A549 (cell line): Measurements from ENCODE around the gene OPHN1. TPM values are rescaled to one million over a fixed set of nuclear protein-coding genes. Genes with fewer than 3 reads are reported as not detected.

Experiments used
- ATAC-seq, 2 experiments: fragments of 200-7000 bp in 1 of 2; fragments of >200 bp in 1 of 2; cut with Nextera tagmentation in 1 of 2; cut with Tn5 transposase in 1 of 2; 3 replicates each; pipeline versions ENCODE4 v1.8.0 to v1.9.1; 2018 to 2020; ENCODE audit warnings: mild to moderate bottlenecking in 1 of 2, moderate library complexity in 1 of 2
- CTCF ChIA-PET: fragments of 300-600 bp; sonication (Branson Sonifier 250); formaldehyde crosslinking; extraction: SDS; loops from one replicate; lab custom pipeline; 2021; ENCODE audit warnings: antibody characterized with exemption, inconsistent platforms; lab: Yijun Ruan, JAX
- POLR2A ChIA-PET: fragments of 350-600 bp; formaldehyde crosslinking; extraction: SDS; loops from one replicate; lab custom pipeline; 2021; ENCODE audit warnings: antibody characterized with exemption, inconsistent platforms; lab: Yijun Ruan, JAX
- DNase-seq, 2 experiments: peaks; one replicate each; pipeline versions ENCODE4 v3.0.0 to v3.0.0-alpha.2; 2011 to 2016; ENCODE audit warnings: low read depth in 1 of 2, low spot score in 1 of 2
- FAIRE-seq: peaks from 2 replicates; lab custom pipeline; 2011; peaks lifted over from hg19 to GRCh38; lab: Jason Lieb, UNC
- H3K27ac ChIP-seq, 2 experiments: fragments of >200 bp; sonication (Bioruptor Twin); formaldehyde crosslinking; 3 replicates each; pipeline ENCODE4 v1.5.1; 2016 to 2017
- H3K4me1 ChIP-seq: fragments of >200 bp; sonication (Bioruptor Twin); formaldehyde crosslinking; 3 replicates; pipeline ENCODE4 v1.6.1; 2016
- H3K4me2 ChIP-seq: fragments of >200 bp; sonication (Bioruptor Twin); formaldehyde crosslinking; 3 replicates; pipeline ENCODE4 v1.6.1; 2016
- H3K4me3 ChIP-seq: fragments of >200 bp; sonication (Bioruptor Twin); formaldehyde crosslinking; 3 replicates; pipeline ENCODE4 v1.5.1; 2016
- H3K9me3 ChIP-seq: fragments of >200 bp; sonication (Bioruptor Twin); formaldehyde crosslinking; 3 replicates; pipeline ENCODE4 v1.6.1; 2016
- BCL3 ChIP-seq: fragments of >200 bp; sonication (Bioruptor Twin); formaldehyde crosslinking; IDR thresholded peaks from 3 replicates; pipeline ENCODE4 v1.6.1; 2016
- BHLHE40 ChIP-seq: IDR thresholded peaks from 2 replicates; pipeline ENCODE4 v1.6.1; 2012; ENCODE audit warnings: low read depth, low read length, inconsistent platforms
- CBX8 ChIP-seq: fragments of 200-600 bp; sonication (generic); IDR thresholded peaks from 2 replicates; pipeline ENCODE4 v1.6.1; 2016
- CHD2 ChIP-seq: fragments of 150-350 bp; IDR thresholded peaks from 2 replicates; pipeline ENCODE4 v1.6.1; 2014; ENCODE audit warnings: low read length; ENCODE audit not compliant: partially characterized antibody
- CTCF ChIP-seq: fragments of >200 bp; sonication (Bioruptor Twin); formaldehyde crosslinking; IDR thresholded peaks from 3 replicates; pipeline ENCODE4 v1.5.1; 2016
- GATA3 ChIP-seq: IDR thresholded peaks from 2 replicates; pipeline ENCODE4 v1.6.1; 2012; ENCODE audit warnings: borderline replicate concordance
- HDAC2 ChIP-seq: fragments of 200-600 bp; sonication (generic); IDR thresholded peaks from 2 replicates; pipeline ENCODE4 v1.6.1; 2016
- HEYL ChIP-seq: fragments of 250-450 bp; sonication (Bioruptor Pico); IDR thresholded peaks from 2 replicates; pipeline ENCODE4 v1.8.0; 2021; ENCODE audit warnings: mild to moderate bottlenecking, moderate library complexity
- HMGXB4 ChIP-seq: fragments of 250-450 bp; sonication (Bioruptor Pico); IDR thresholded peaks from 2 replicates; pipeline ENCODE4 v1.5.0; 2021; ENCODE audit warnings: mild to moderate bottlenecking, moderate library complexity, borderline replicate concordance
- HOXA7 ChIP-seq: fragments of 250-450 bp; sonication (Bioruptor Pico); IDR thresholded peaks from 2 replicates; pipeline ENCODE4 v1.5.0; 2020; ENCODE audit warnings: mild to moderate bottlenecking, moderate library complexity
- JUN ChIP-seq, 2 experiments: fragments of >200 bp; sonication (Bioruptor Twin); formaldehyde crosslinking; IDR thresholded peaks; 2 replicates in 1 of 2; 3 replicates in 1 of 2; pipeline ENCODE4 v1.6.1; 2016 to 2017
- MAZ ChIP-seq: fragments of 150-350 bp; IDR thresholded peaks from 2 replicates; pipeline ENCODE4 v1.6.1; 2014; ENCODE audit warnings: antibody characterized with exemption, low read depth, low read length, borderline replicate concordance
- PBX3 ChIP-seq: IDR thresholded peaks from 2 replicates; pipeline ENCODE4 v1.6.1; 2012
- PHF8 ChIP-seq: fragments of 200-600 bp; sonication (generic); IDR thresholded peaks from 2 replicates; pipeline ENCODE4 v1.6.1; 2016; ENCODE audit warnings: low read depth, mild to moderate bottlenecking, antibody characterized with exemption, moderate library complexity, borderline replicate concordance
- POLR2AphosphoS2 ChIP-seq: conservative IDR thresholded peaks from 2 replicates; pipeline ENCODE4 v1.6.1; 2012; ENCODE audit warnings: low read length, improper control_type of control experiment, inconsistent platforms
- RARB ChIP-seq: fragments of 250-450 bp; sonication (Bioruptor Pico); IDR thresholded peaks from 2 replicates; pipeline ENCODE4 v1.8.0; 2021; ENCODE audit warnings: mild to moderate bottlenecking, moderate library complexity
- RFX5 ChIP-seq: fragments of 450-650 bp; IDR thresholded peaks from 2 replicates; pipeline ENCODE4 v1.7.1; 2014; ENCODE audit warnings: antibody characterized with exemption, mild to moderate bottlenecking, moderate library complexity
- SMC3 ChIP-seq: fragments of >200 bp; sonication (Bioruptor Twin); formaldehyde crosslinking; IDR thresholded peaks from 3 replicates; pipeline ENCODE4 v1.6.1; 2018; ENCODE audit warnings: inconsistent platforms
- SREBF2 ChIP-seq: fragments of 450-650 bp; IDR thresholded peaks from 2 replicates; pipeline ENCODE4 v1.6.1; 2014; ENCODE audit warnings: mild to moderate bottlenecking, moderate library complexity
- USF2 ChIP-seq: fragments of 450-650 bp; IDR thresholded peaks from 2 replicates; pipeline ENCODE4 v1.6.1; 2014; ENCODE audit warnings: antibody characterized with exemption
- WGBS: methylation state at CpG from one replicate; pipeline ENCODE4 v1.1.6; 2017; ENCODE audit errors: missing lambda C conversion rate; 5-methylcytosine and 5-hydroxymethylcytosine counted together
- polyA plus RNA-seq, 4 experiments: library from polyadenylated mRNA; depleted of rRNA in 3 of 4; stranded (reverse); fragments of >200 nt; fragmentation: RNase III in 1 of 4; extraction: RNeasy Plus Mini Kit Qiagen cat#74134 plus additional on column Dnase treatment in 1 of 4; gene quantifications; 2 replicates in 3 of 4; 3 replicates in 1 of 4; pipeline ENCODE4 v1.2.3, GENCODE V29; 2011 to 2017

OPHN1 gene
- polyA plus RNA-seq, 2 of the 4 experiments (the other 2 are of a cell fraction) = 2.0 to 5.7 TPM

- no peak overlapping the region for H3K4me2 ChIP-seq
- TF ChIP-seq BCL3 (no peak), CBX8 (no peak), MAZ (no peak), GATA3 (no peak), PBX3 (no peak)
- H3K9me3 ChIP-seq = no peaks in the 10 kb centered on the region
- peak; percentile 86 for FAIRE-seq
- no peak overlapping the region for H3K27ac ChIP-seq
- no peak for DNase-seq
- ChIA-PET CTCF (no interaction called here), POLR2A (no interaction called here)
- no peak overlapping the region for H3K4me3 ChIP-seq
- no peaks in the 10 kb centered on the region for H3K4me1 ChIP-seq
- WGBS = 90% methylated on average over 2 of the region's 2 CpGs
- ATAC-seq = no peak
Observed at GRCh38 chrX:68180579-68180978, 252.7 kb downstream of the OPHN1 start.

- TF ChIP-seq CHD2 (no peak), PHF8 (no peak), POLR2AphosphoS2 (no peak), RFX5 (no peak), GATA3 (no peak), USF2 (no peak), RARB (no peak), SMC3 (no peak), HMGXB4 (CRISPR knock-in tag) (no peak), SREBF2 (no peak), JUN (IDR thresholded peaks at IDR 0.05) (no peak), BHLHE40 (no peak), HEYL (no peak), CTCF (no peak), MAZ (no peak), HOXA7 (CRISPR knock-in tag) (no peak), HDAC2 (no peak)
- POLR2A ChIA-PET = no interaction called here
- no peak for DNase-seq
- no peak for FAIRE-seq
- Histone ChIP-seq H3K9me3 (no peaks in the 10 kb centered on the region), H3K4me1 (no peaks in the 10 kb centered on the region), H3K4me2 (no peak overlapping the region), H3K27ac (no peak overlapping the region), H3K4me3 (no peak overlapping the region)
- ATAC-seq = no peak
- 100% methylated on average over 1 of the region's 1 CpG for WGBS
- CTCF ChIA-PET = no interaction called here
Observed at GRCh38 chrX:68179355-68179754, 253.9 kb downstream of the OPHN1 start.
